Esophagus (tissue), 2 donors: ENCODE measurements around the gene GRM8. TPM values are rescaled to one million over a fixed set of nuclear protein-coding genes. Genes with fewer than 3 reads are reported as not detected.
"Not testable (repeated sequence)": the region's sequence is repeated elsewhere in the genome, so short reads cannot be mapped to it uniquely, and the experiment has no call there.

Experiments
- H3K27ac ChIP-seq, 2 donors: one replicate each; pipeline ENCODE4 v1.5.1; 2013; ENCODE audit warnings: low read depth in 2 of 2, mild to moderate bottlenecking in 2 of 2, inconsistent platforms in 1 of 2, low read length in 1 of 2, moderate library complexity in 1 of 2
- H3K27me3 ChIP-seq, 2 donors: one replicate each; pipeline ENCODE4 v1.6.1; 2013; ENCODE audit warnings: low read length in 2 of 2, control low read depth in 1 of 2, mild to moderate bottlenecking in 1 of 2; ENCODE audit not compliant: insufficient read depth in 2 of 2, control insufficient read depth in 1 of 2
- H3K36me3 ChIP-seq, 2 donors: one replicate each; pipeline ENCODE4 v1.6.1; 2013; ENCODE audit warnings: low read length in 1 of 2; ENCODE audit not compliant: control insufficient read depth in 2 of 2, insufficient read depth in 2 of 2
- H3K4me1 ChIP-seq, 2 donors: one replicate each; pipeline ENCODE4 v1.6.1; 2013; ENCODE audit warnings: low read length in 1 of 2; ENCODE audit not compliant: control insufficient read depth in 2 of 2, insufficient read depth in 2 of 2
- H3K4me3 ChIP-seq, 2 donors: one replicate each; pipeline ENCODE4 v1.5.1; 2013; ENCODE audit warnings: low read length in 2 of 2, mild to moderate bottlenecking in 2 of 2, low read depth in 1 of 2, moderate library complexity in 1 of 2
- H3K9me3 ChIP-seq, 2 donors: one replicate each; pipeline ENCODE4 v1.6.1; 2013; ENCODE audit warnings: mild to moderate bottlenecking in 2 of 2, low read depth in 1 of 2, low read length in 1 of 2, moderate library complexity in 1 of 2; ENCODE audit not compliant: control insufficient read depth in 2 of 2, insufficient read depth in 1 of 2
- WGBS, 2 donors: extraction: QIAGEN DNeasy Blood & Tissue Kit; methylation state at CpG; one replicate each; pipeline ENCODE4 v1.1.7; 2013; 5-methylcytosine and 5-hydroxymethylcytosine counted together
- polyA plus RNA-seq, 2 donors: library from polyadenylated mRNA; stranded (reverse); fragments of 200-250 nt; gene quantifications; one replicate each; pipeline ENCODE4 v1.2.3, GENCODE V29; 2013
- donor health status: healthy with polysubstance abuse.
- donor health status: Bipolar disorder and iron deficiency.

The GRM8 gene
- polyA plus RNA-seq, 2 donors, result 0.19 TPM; not detected in 1

- not testable (repeated sequence) for H3K36me3 ChIP-seq, H3K4me1 ChIP-seq, H3K9me3 ChIP-seq, H3K4me3 ChIP-seq, H3K27me3 ChIP-seq, H3K27ac ChIP-seq
- WGBS, 2 donors, result 42 to 48% methylated on average over 4 of the region's 4 CpGs
Measured at GRCh38 chr7:126887560-126887959, 365.2 kb downstream of the GRM8 start.

- H3K4me3 ChIP-seq, H3K27me3 ChIP-seq, H3K9me3 ChIP-seq, H3K27ac ChIP-seq, H3K36me3 ChIP-seq, H3K4me1 ChIP-seq: not testable (repeated sequence)
- WGBS, 2 donors, result 76 to 81% methylated on average over 1 of the region's 1 CpG
Measured at GRCh38 chr7:126882730-126883129, 370.0 kb downstream of the GRM8 start.

- H3K36me3 ChIP-seq, H3K4me3 ChIP-seq, H3K27me3 ChIP-seq, H3K9me3 ChIP-seq, H3K4me1 ChIP-seq, H3K27ac ChIP-seq: not testable (repeated sequence)
- 60 to 77% methylated on average over 2 of the region's 2 CpGs for WGBS, 2 donors
Measured at GRCh38 chr7:126881908-126882307, 370.8 kb downstream of the GRM8 start.

GRCh38 chr7:126881315-126881714 lies 371.4 kb downstream of the GRM8 start:
- no peak overlapping the region for H3K27ac ChIP-seq
- H3K27me3 ChIP-seq, result no peaks in the 10 kb centered on the region
- H3K9me3 ChIP-seq, result no peaks in the 10 kb centered on the region
- H3K4me1 ChIP-seq, result no peaks in the 10 kb centered on the region
- H3K36me3 ChIP-seq, result no peaks in the 10 kb centered on the region
- H3K4me3 ChIP-seq, result no peak overlapping the region
- WGBS, 2 donors, result 79 to 86% methylated on average over 4 of the region's 4 CpGs

GRCh38 chr7:126876536-126876935 lies 376.2 kb downstream of the GRM8 start:
- not testable (repeated sequence) for H3K36me3 ChIP-seq, H3K4me3 ChIP-seq, H3K9me3 ChIP-seq, H3K4me1 ChIP-seq, H3K27me3 ChIP-seq, H3K27ac ChIP-seq
- 53 to 56% methylated on average over 3 of the region's 3 CpGs for WGBS, 2 donors

- Histone ChIP-seq H3K27me3 (no peaks in the 10 kb centered on the region), H3K4me1 (no peaks in the 10 kb centered on the region), H3K27ac (no peak overlapping the region), H3K9me3 (no peaks in the 10 kb centered on the region), H3K4me3 (no peak overlapping the region), H3K36me3 (no peaks in the 10 kb centered on the region)
- WGBS, 2 donors, result 27 to 39% methylated on average over 2 of the region's 2 CpGs
Measured at GRCh38 chr7:126856691-126857291, 395.9 kb downstream of the GRM8 start.

GRCh38 chr7:126845331-126845730 lies 407.4 kb downstream of the GRM8 start:
- no peak overlapping the region for H3K27ac ChIP-seq
- H3K4me3 ChIP-seq, result no peak overlapping the region
- H3K36me3 ChIP-seq, result no peaks in the 10 kb centered on the region
- H3K27me3 ChIP-seq, result no peaks in the 10 kb centered on the region
- H3K9me3 ChIP-seq, result no peaks in the 10 kb centered on the region
- no peaks in the 10 kb centered on the region for H3K4me1 ChIP-seq

- H3K36me3 ChIP-seq, result no peaks in the 10 kb centered on the region
- no peak overlapping the region for H3K27ac ChIP-seq
- H3K27me3 ChIP-seq, result no peaks in the 10 kb centered on the region
- no peaks in the 10 kb centered on the region for H3K9me3 ChIP-seq
- H3K4me1 ChIP-seq, result no peaks in the 10 kb centered on the region
- H3K4me3 ChIP-seq, result no peak overlapping the region
Measured at GRCh38 chr7:126843883-126844282, 408.9 kb downstream of the GRM8 start.

- no peaks in the 10 kb centered on the region for H3K9me3 ChIP-seq
- WGBS, 2 donors, result 37 to 59% methylated on average over 2 of the region's 2 CpGs
- H3K27ac ChIP-seq, result no peak overlapping the region
- H3K4me3 ChIP-seq, result no peak overlapping the region
- no peaks in the 10 kb centered on the region for H3K36me3 ChIP-seq
- H3K4me1 ChIP-seq, result no peaks in the 10 kb centered on the region
- no peaks in the 10 kb centered on the region for H3K27me3 ChIP-seq
Measured at GRCh38 chr7:126843336-126843735, 409.4 kb downstream of the GRM8 start.

GRCh38 chr7:126842451-126842850 lies 410.3 kb downstream of the GRM8 start:
- Histone ChIP-seq H3K4me3 (no peak overlapping the region), H3K4me1 (no peaks in the 10 kb centered on the region), H3K9me3 (no peaks in the 10 kb centered on the region), H3K27me3 (no peaks in the 10 kb centered on the region), H3K27ac (no peak overlapping the region), H3K36me3 (no peaks in the 10 kb centered on the region)
- 78 to 82% methylated on average over 1 of the region's 1 CpG for WGBS, 2 donors
